ENCODE results near the gene WDR76. TPM values are rescaled to one million over a fixed set of nuclear protein-coding genes. Genes with fewer than 3 reads are reported as not detected.

Gene WDR76
- polyA plus RNA-seq, 1 donor from 2014 or later = 0.43 TPM

DNA sequence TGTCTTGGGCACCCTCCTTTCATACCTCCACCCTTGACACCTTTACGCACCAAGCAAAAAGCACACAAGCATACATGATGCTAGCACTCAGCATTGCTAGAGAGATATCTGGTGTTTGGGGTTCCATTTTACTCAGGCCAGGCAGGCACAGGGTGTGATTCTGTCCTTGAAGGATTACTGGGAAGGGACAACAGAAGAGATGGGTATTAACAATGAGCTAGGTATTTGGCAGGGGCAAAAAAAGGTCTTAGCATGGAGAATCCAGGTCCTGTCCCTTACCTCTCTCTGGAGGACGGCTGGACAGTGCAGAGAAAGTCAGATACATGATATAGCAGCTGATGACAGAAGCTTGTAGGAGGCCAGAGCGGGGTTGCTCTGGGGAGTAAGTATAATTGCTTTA, 30.2 kb upstream of the WDR76 start:
- Histone ChIP-seq H3K9ac (ENCODE audit: low read length) (no peak overlapping the region), H3K9me2 (ENCODE audit: insufficient read depth, low read length) (no peaks in the 10 kb centered on the region), H3K9me3 (ENCODE audit: low read length) (no peaks in the 10 kb centered on the region), H3K27ac (ENCODE audit: low read length) (no peak overlapping the region), H3K36me3 (ENCODE audit: insufficient read depth, low read length) (peaks cover 10% of the 10 kb centered on the region), H4K20me1 (ENCODE audit: insufficient read depth) (no peaks in the 10 kb centered on the region), H3K27me3 (ENCODE audit: insufficient read depth, low read depth, low read length) (no peaks in the 10 kb centered on the region), H3K4me2 (ENCODE audit: low read length) (no peak overlapping the region), H3K4me3 (ENCODE audit: low read length) (no peak overlapping the region), H3K79me2 (replicated peaks; ENCODE audit: insufficient read depth, low read length) (peaks cover 16% of the 10 kb centered on the region), H2AFZ (ENCODE audit: low read depth, low read length) (no peak overlapping the region), H3F3A (ENCODE audit: insufficient read depth, low read length, poor library complexity, severe bottlenecking) (no peaks in the 10 kb centered on the region)
- TF ChIP-seq, protein P1, sequence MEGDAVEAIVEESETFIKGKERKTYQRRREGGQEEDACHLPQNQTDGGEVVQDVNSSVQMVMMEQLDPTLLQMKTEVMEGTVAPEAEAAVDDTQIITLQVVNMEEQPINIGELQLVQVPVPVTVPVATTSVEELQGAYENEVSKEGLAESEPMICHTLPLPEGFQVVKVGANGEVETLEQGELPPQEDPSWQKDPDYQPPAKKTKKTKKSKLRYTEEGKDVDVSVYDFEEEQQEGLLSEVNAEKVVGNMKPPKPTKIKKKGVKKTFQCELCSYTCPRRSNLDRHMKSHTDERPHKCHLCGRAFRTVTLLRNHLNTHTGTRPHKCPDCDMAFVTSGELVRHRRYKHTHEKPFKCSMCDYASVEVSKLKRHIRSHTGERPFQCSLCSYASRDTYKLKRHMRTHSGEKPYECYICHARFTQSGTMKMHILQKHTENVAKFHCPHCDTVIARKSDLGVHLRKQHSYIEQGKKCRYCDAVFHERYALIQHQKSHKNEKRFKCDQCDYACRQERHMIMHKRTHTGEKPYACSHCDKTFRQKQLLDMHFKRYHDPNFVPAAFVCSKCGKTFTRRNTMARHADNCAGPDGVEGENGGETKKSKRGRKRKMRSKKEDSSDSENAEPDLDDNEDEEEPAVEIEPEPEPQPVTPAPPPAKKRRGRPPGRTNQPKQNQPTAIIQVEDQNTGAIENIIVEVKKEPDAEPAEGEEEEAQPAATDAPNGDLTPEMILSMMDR (IDR thresholded peaks at IDR 0.05; ENCODE audit: poor library complexity, severe bottlenecking) = no peak
- TF ChIP-seq TAF1 (IDR thresholded peaks at IDR 0.05; ENCODE audit: low read depth) = no peak
- no peak for TF ChIP-seq EP300 (conservative IDR thresholded peaks at IDR 0.05; ENCODE audit: poor library complexity, severe bottlenecking)
- TF ChIP-seq SMC3 (conservative IDR thresholded peaks at IDR 0.05; ENCODE audit: poor library complexity) = no peak
- TF ChIP-seq, protein P2, sequence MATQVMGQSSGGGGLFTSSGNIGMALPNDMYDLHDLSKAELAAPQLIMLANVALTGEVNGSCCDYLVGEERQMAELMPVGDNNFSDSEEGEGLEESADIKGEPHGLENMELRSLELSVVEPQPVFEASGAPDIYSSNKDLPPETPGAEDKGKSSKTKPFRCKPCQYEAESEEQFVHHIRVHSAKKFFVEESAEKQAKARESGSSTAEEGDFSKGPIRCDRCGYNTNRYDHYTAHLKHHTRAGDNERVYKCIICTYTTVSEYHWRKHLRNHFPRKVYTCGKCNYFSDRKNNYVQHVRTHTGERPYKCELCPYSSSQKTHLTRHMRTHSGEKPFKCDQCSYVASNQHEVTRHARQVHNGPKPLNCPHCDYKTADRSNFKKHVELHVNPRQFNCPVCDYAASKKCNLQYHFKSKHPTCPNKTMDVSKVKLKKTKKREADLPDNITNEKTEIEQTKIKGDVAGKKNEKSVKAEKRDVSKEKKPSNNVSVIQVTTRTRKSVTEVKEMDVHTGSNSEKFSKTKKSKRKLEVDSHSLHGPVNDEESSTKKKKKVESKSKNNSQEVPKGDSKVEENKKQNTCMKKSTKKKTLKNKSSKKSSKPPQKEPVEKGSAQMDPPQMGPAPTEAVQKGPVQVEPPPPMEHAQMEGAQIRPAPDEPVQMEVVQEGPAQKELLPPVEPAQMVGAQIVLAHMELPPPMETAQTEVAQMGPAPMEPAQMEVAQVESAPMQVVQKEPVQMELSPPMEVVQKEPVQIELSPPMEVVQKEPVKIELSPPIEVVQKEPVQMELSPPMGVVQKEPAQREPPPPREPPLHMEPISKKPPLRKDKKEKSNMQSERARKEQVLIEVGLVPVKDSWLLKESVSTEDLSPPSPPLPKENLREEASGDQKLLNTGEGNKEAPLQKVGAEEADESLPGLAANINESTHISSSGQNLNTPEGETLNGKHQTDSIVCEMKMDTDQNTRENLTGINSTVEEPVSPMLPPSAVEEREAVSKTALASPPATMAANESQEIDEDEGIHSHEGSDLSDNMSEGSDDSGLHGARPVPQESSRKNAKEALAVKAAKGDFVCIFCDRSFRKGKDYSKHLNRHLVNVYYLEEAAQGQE (IDR thresholded peaks at IDR 0.05; ENCODE audit: borderline replicate concordance) = no peak
- TF ChIP-seq RAD21 (conservative IDR thresholded peaks at IDR 0.05) = no peak
- no peak for TF ChIP-seq EZH2 (IDR thresholded peaks at IDR 0.05; ENCODE audit: borderline replicate concordance, insufficient read depth, low read length, poor library complexity, severe bottlenecking)

DNA sequence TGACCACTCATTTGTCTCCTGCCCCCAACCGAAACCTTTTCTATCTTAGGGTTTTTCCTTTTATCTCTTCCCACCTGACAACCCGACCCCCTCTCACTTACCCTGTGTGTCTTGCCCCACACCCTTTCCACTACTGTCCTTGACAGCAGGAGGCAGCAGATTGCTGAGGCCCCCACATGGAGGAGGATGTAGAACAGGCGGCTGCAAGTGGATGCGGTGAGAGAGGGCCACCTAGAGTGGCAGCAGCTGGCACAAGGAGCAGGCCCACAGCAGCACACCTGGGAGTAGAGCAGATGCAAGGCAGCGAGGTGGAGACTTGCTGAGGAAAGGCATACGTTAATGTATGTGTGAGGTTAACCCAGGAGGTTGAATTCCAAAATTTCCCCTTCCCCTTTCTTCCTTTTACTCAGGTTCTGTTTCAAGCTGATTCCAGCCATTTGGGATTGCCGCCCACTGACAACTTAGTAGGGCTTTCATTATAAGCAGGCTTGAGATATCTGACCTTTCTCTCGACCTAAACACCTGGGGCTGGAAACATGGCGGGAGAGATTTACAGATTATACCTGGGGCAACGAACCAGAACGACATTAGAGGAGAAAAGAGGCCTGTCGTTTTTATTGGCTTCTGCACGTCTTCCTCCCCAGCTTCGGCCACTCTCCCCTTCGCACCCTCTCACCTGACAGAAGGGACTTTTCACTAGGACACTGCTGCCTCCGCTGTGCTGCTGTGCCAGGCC, 27.4 kb upstream of the WDR76 start:
- peaks cover 7% of the 10 kb centered on the region for H3K36me3 ChIP-seq (ENCODE audit: insufficient read depth, low read length)
- H3K9ac ChIP-seq (ENCODE audit: low read length) = no peak overlapping the region
- TF ChIP-seq, protein P2 (IDR thresholded peaks at IDR 0.05; ENCODE audit: borderline replicate concordance) = no peak
- TF ChIP-seq MXI1 (conservative IDR thresholded peaks at IDR 0.05; ENCODE audit: poor library complexity, severe bottlenecking) = no peak
- TF ChIP-seq, protein P1 (IDR thresholded peaks at IDR 0.05; ENCODE audit: poor library complexity, severe bottlenecking) = no peak
- TF ChIP-seq TAF1 (IDR thresholded peaks at IDR 0.05; ENCODE audit: low read depth) = no peak
- TF ChIP-seq RAD21 (conservative IDR thresholded peaks at IDR 0.05) = no peak
- no peak for TF ChIP-seq POLR2AphosphoS5 (IDR thresholded peaks at IDR 0.05)
- no peak for TF ChIP-seq EZH2 (IDR thresholded peaks at IDR 0.05; ENCODE audit: borderline replicate concordance, insufficient read depth, low read length, poor library complexity, severe bottlenecking)
- TF ChIP-seq EP300 (conservative IDR thresholded peaks at IDR 0.05; ENCODE audit: poor library complexity, severe bottlenecking) = no peak
- TF ChIP-seq SMC3 (conservative IDR thresholded peaks at IDR 0.05; ENCODE audit: poor library complexity) = no peak
- no peak overlapping the region for H3K4me2 ChIP-seq (ENCODE audit: low read length)
- no peaks in the 10 kb centered on the region for H3F3A ChIP-seq (ENCODE audit: insufficient read depth, low read length, poor library complexity, severe bottlenecking)
- peaks cover 8% of the 10 kb centered on the region for H3K79me2 ChIP-seq (replicated peaks; ENCODE audit: insufficient read depth, low read length)
- H3K9me2 ChIP-seq (ENCODE audit: insufficient read depth, low read length) = no peaks in the 10 kb centered on the region
- peak overlapping the region; percentile 82 for H3K27ac ChIP-seq (ENCODE audit: low read length)
- H2AFZ ChIP-seq (ENCODE audit: low read depth, low read length) = no peak overlapping the region
- no peaks in the 10 kb centered on the region for H4K20me1 ChIP-seq (ENCODE audit: insufficient read depth)
- H3K9me3 ChIP-seq (ENCODE audit: low read length) = no peaks in the 10 kb centered on the region
- H3K4me3 ChIP-seq (ENCODE audit: low read length) = no peak overlapping the region
- H3K27me3 ChIP-seq (ENCODE audit: insufficient read depth, low read depth, low read length) = no peaks in the 10 kb centered on the region

All from neural cell (in vitro differentiated cells).